CD4-positive, alpha-beta T cell (primary cell): ENCODE measurements around the gene RADIL. TPM values are rescaled to one million over a fixed set of nuclear protein-coding genes. Genes with fewer than 3 reads are reported as not detected.

Source experiments
- ATAC-seq: fragments of 200-7000 bp; cut with Tn5 transposase; one replicate; pipeline ENCODE4 v1.10.0; 2022; ENCODE audit warnings: mild to moderate bottlenecking; ENCODE audit not compliant: poor library complexity
- CTCF ChIA-PET: fragments of 350-600 bp; sonication (Branson Sonifier 250); formaldehyde crosslinking; loops from one replicate; lab custom pipeline; 2021; ENCODE audit warnings: antibody characterized with exemption, inconsistent platforms; lab: Charles Lee
- POLR2A ChIA-PET: fragments of 350-600 bp; sonication (Branson Sonifier 250); formaldehyde crosslinking; loops from one replicate; lab custom pipeline; 2021; ENCODE audit warnings: antibody characterized with exemption, inconsistent platforms; lab: Charles Lee
- DNase-seq, 14 experiments: peaks; one replicate each; pipeline ENCODE4 v3.0.0-alpha.2; 2013 to 2020; ENCODE audit warnings: mixed read lengths in 2 of 14
- H3K27ac ChIP-seq, 2 donors: one replicate each; pipeline versions ENCODE4 v1.5.1 to v1.7.0; 2013; ENCODE audit warnings: low read length in 2 of 2, low read depth in 1 of 2, mild to moderate bottlenecking in 1 of 2
- H3K27me3 ChIP-seq, 2 experiments: 1 replicate in 1 of 2; 2 replicates in 1 of 2; pipeline versions ENCODE4 v1.6.1 to v1.7.0; 2013; ENCODE audit warnings: low read length in 2 of 2, control low read depth in 1 of 2, mild to moderate bottlenecking in 1 of 2, moderate library complexity in 1 of 2; ENCODE audit not compliant: insufficient read depth in 2 of 2, control insufficient read depth in 1 of 2
- H3K36me3 ChIP-seq: one replicate; pipeline ENCODE4 v1.6.1; 2013; ENCODE audit warnings: low read length, control low read depth; ENCODE audit not compliant: insufficient read depth
- H3K4me1 ChIP-seq: one replicate; pipeline ENCODE4 v1.6.1; 2013; ENCODE audit warnings: low read length, control low read depth; ENCODE audit not compliant: insufficient read depth
- H3K4me3 ChIP-seq: one replicate; pipeline ENCODE4 v1.5.1; 2013; ENCODE audit warnings: mild to moderate bottlenecking, low read length, moderate library complexity
- H3K9me3 ChIP-seq, 2 experiments: 1 replicate in 1 of 2; 2 replicates in 1 of 2; pipeline versions ENCODE4 v1.6.1 to v1.7.0; 2013; ENCODE audit warnings: low read length in 2 of 2, mild to moderate bottlenecking in 2 of 2, control low read depth in 1 of 2, moderate library complexity in 1 of 2; ENCODE audit not compliant: control insufficient read depth in 1 of 2, insufficient read depth in 1 of 2
- H3K27ac Mint-ChIP-seq: one replicate; pipeline ENCODE4 v1.8.0; 2020; ENCODE audit warnings: mixed read lengths
- H3K27me3 Mint-ChIP-seq: one replicate; pipeline ENCODE4 v1.8.0; 2021; ENCODE audit warnings: mixed read lengths
- H3K36me3 Mint-ChIP-seq: one replicate; pipeline ENCODE4 v1.8.0; 2021; ENCODE audit warnings: low read depth, mixed read lengths
- H3K4me1 Mint-ChIP-seq: one replicate; pipeline ENCODE4 v1.8.0; 2021; ENCODE audit warnings: low read depth, mixed read lengths
- H3K4me3 Mint-ChIP-seq: one replicate; pipeline ENCODE4 v1.8.0; 2020; ENCODE audit warnings: mild to moderate bottlenecking, mixed read lengths
- H3K9me3 Mint-ChIP-seq: one replicate; pipeline ENCODE4 v1.8.0; 2020; ENCODE audit warnings: mixed read lengths
- intact Hi-C, 2 experiments: fragments of 100-400 bp; cut with DNase I in 1 of 2; cut with micrococcal nuclease in 1 of 2; formaldehyde crosslinking; loops; one replicate each; pipeline versions ENCODE4 v1.15.1 to v1.9.0; 2023 to 2025; cut with DNase I, micrococcal nuclease
- total RNA-seq, 174 experiments: library from RNA in 2 of 174; stranded (reverse) in 2 of 174; gene quantifications; one replicate each; pipeline ENCODE4 v1.2.3 and lab custom pipeline; 2021 to 2026
- TF ChIP-seq, protein P1 (sequence below): fragments of 200-600 bp; IDR thresholded peaks from one replicate; pipeline ENCODE4 v1.8.0; 2022; ENCODE audit warnings: antibody characterized with exemption, mild to moderate bottlenecking

RADIL gene
- total RNA-seq, 2 experiments from 2014 or later: not detected

- no peaks in the 10 kb centered on the region for H3K4me1 Mint-ChIP-seq
- Histone ChIP-seq H3K4me1 (peaks cover 4% of the 10 kb centered on the region), H3K36me3 (no peaks in the 10 kb centered on the region), H3K27me3 (no peaks in the 10 kb centered on the region), H3K9me3 (no peaks in the 10 kb centered on the region), H3K4me3 (no peak overlapping the region), H3K27ac (no peak overlapping the region)
- intact Hi-C loops: loop anchor here (2.0 kb wide), 3 partner anchors 175 to 375 kb away; no protein-coding TSS in a partner anchor
- H3K27ac Mint-ChIP-seq: no peak overlapping the region
- ChIA-PET POLR2A (no interaction called here), CTCF (interaction anchor here (0.6 to 0.8 kb wide), 2 partner anchors 55 to 291 kb away, joined by 3 read pairs; no protein-coding TSS in a partner anchor)
- ATAC-seq (no peak), DNase-seq (no peak)
- H3K9me3 Mint-ChIP-seq: no peaks in the 10 kb centered on the region
- H3K27me3 Mint-ChIP-seq: no peaks in the 10 kb centered on the region
- H3K4me3 Mint-ChIP-seq: no peak overlapping the region
- no peaks in the 10 kb centered on the region for H3K36me3 Mint-ChIP-seq
- TF ChIP-seq, protein P1, sequence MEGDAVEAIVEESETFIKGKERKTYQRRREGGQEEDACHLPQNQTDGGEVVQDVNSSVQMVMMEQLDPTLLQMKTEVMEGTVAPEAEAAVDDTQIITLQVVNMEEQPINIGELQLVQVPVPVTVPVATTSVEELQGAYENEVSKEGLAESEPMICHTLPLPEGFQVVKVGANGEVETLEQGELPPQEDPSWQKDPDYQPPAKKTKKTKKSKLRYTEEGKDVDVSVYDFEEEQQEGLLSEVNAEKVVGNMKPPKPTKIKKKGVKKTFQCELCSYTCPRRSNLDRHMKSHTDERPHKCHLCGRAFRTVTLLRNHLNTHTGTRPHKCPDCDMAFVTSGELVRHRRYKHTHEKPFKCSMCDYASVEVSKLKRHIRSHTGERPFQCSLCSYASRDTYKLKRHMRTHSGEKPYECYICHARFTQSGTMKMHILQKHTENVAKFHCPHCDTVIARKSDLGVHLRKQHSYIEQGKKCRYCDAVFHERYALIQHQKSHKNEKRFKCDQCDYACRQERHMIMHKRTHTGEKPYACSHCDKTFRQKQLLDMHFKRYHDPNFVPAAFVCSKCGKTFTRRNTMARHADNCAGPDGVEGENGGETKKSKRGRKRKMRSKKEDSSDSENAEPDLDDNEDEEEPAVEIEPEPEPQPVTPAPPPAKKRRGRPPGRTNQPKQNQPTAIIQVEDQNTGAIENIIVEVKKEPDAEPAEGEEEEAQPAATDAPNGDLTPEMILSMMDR: no peak
These were observed 83.8 kb downstream of the RADIL start for GRCh38 chr7:4799508-4800268.

DNA sequence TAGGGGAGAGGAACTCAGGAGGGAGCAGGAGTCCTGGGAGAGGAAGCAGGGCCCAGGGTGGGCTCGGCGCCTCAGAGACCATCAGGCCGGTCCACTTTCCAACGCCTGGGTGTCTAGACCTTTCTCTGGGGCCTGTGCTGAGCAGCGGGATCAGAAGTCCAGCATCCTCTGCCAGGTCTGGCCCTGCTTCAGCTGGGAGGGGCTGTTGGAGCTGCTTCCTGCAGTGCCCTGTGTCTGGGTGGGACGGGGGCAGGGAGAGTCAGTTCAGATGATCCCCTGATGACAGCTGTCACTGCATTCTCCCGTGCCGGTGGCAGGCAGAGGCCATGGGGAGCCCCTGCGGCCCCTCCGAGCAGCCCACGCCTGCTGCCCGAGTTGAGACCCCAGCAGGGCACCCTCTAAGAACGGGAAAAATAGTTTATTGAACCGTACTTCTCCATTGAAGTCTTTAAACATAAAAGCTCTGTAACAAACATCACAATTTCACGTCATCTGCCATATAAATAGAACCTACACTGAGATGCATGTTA is 84.7 kb downstream of the RADIL start:
- H3K4me1 Mint-ChIP-seq: no peaks in the 10 kb centered on the region

More for the DNA sequence above, 84.7 kb downstream of the RADIL start:
- H3K4me1 ChIP-seq: peaks cover 4% of the 10 kb centered on the region
- Mint-ChIP-seq H3K27me3 (no peaks in the 10 kb centered on the region), H3K27ac (no peak overlapping the region), H3K9me3 (no peaks in the 10 kb centered on the region), H3K36me3 (no peaks in the 10 kb centered on the region), H3K4me3 (no peak overlapping the region)
- no peaks in the 10 kb centered on the region for H3K27me3 ChIP-seq
- intact Hi-C loops: loop anchor here (1.0 to 2.0 kb wide), 4 partner anchors 176 to 376 kb away; no protein-coding TSS in a partner anchor
- CTCF ChIA-PET: interaction anchor here (0.6 to 1.6 kb wide), 4 partner anchors 22 to 292 kb away, joined by 3 to 15 read pairs (median 4); no protein-coding TSS in a partner anchor
- no peak for ATAC-seq
- no peak overlapping the region for H3K4me3 ChIP-seq
- TF ChIP-seq, protein P1: no peak
- H3K9me3 ChIP-seq: no peaks in the 10 kb centered on the region
- no peak overlapping the region for H3K27ac ChIP-seq
- no peak for DNase-seq
- POLR2A ChIA-PET: interaction anchor here (0.6 to 1.3 kb wide), 2 partner anchors 24 to 175 kb away, joined by 5 to 6 read pairs; partner anchors contain the start of gene AP5Z1
- no peaks in the 10 kb centered on the region for H3K36me3 ChIP-seq
